ENCODE measurements around the gene TAS2R20. TPM values are rescaled to one million over a fixed set of nuclear protein-coding genes. Genes with fewer than 3 reads are reported as not detected.

Gene TAS2R20
- total RNA-seq, 2 experiments from 2014 or later, result 0.75 to 1.0 TPM

DNA sequence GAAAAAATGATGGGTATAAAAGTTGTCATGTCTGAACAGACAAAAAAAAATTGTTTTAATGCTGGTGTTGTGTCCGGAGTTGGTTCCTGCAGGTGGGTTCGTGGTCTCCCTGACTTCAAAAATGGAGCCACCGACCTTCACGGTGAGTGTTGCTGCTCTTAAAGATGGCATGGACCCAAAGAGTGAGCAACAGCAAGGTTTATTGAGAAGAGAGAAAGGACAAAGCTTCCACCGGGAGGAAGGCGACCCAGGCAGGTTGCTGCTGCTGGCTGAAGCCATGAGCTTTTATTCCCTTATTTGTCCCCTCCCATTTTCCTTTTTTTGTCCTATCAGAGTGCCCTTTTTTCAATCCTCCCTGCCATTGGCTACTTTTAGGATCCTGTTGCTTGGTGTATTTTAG is 33.2 kb upstream of the TAS2R20 start, which contains the start of gene TAS2R31:
Gene TAS2R31 (minus strand): TSS at position 101 of the 400 bp plus-strand sequence. CDS start 72 bp downstream, at position 29.
- Mint-ChIP-seq H3K36me3 (ENCODE audit: low read depth) (peaks cover 69% of the 10 kb centered on the region), H3K9me3 (no peaks in the 10 kb centered on the region), H3K4me3 (no peak within 1 kb of the TSS), H3K27ac (no peak within 1 kb of the TSS), H3K27me3 (no peaks in the 10 kb centered on the region), H3K4me1 (ENCODE audit: low read depth) (no peaks in the 10 kb centered on the region)
- TF ChIP-seq, protein P1, sequence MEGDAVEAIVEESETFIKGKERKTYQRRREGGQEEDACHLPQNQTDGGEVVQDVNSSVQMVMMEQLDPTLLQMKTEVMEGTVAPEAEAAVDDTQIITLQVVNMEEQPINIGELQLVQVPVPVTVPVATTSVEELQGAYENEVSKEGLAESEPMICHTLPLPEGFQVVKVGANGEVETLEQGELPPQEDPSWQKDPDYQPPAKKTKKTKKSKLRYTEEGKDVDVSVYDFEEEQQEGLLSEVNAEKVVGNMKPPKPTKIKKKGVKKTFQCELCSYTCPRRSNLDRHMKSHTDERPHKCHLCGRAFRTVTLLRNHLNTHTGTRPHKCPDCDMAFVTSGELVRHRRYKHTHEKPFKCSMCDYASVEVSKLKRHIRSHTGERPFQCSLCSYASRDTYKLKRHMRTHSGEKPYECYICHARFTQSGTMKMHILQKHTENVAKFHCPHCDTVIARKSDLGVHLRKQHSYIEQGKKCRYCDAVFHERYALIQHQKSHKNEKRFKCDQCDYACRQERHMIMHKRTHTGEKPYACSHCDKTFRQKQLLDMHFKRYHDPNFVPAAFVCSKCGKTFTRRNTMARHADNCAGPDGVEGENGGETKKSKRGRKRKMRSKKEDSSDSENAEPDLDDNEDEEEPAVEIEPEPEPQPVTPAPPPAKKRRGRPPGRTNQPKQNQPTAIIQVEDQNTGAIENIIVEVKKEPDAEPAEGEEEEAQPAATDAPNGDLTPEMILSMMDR (IDR thresholded peaks at IDR 0.05), result no peak
- ATAC-seq (ENCODE audit: poor library complexity) (no peak), DNase-seq (no peak)
- no peak within 1 kb of the TSS for H3K27ac ChIP-seq (ENCODE audit: low read depth in 1 of 2, low read length in 2 of 2)
- no peaks in the 10 kb centered on the region for H3K4me1 ChIP-seq (ENCODE audit: insufficient read depth, low read length)
- H3K9me3 ChIP-seq (ENCODE audit: control insufficient read depth in 1 of 2, insufficient read depth in 1 of 2, low read length in 2 of 2), result no peaks in the 10 kb centered on the region
- intact Hi-C loops (cut with DNase I, micrococcal nuclease), result no loop called here
- CTCF ChIA-PET, result no interaction called here
- H3K4me3 ChIP-seq (ENCODE audit: low read length), result no peak within 1 kb of the TSS
- POLR2A ChIA-PET, result no interaction called here
- H3K36me3 ChIP-seq (ENCODE audit: insufficient read depth, low read length), result peaks cover 9% of the 10 kb centered on the region
- no peaks in the 10 kb centered on the region for H3K27me3 ChIP-seq (ENCODE audit: control insufficient read depth in 1 of 2, insufficient read depth in 2 of 2, low read length in 2 of 2)

DNA sequence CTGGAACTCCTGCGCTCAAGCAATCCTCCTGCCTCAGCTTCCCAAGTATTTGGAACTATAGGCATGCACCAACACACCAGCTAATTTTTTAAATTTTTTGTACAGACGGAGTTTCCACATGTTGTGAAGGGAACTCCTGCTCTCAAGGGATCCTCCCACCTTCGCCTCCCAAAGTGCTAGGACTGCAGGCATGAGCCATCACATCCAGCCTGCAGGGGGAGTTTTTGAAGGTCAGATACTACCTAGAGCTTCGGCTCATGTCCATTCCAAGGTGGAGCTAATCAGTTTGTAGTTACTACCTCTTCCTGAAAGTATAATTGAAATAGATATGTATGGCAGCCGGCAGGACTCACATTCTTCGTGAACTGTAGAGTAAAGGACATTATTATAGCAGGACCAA is 28.0 kb upstream of the TAS2R20 start:
- no peak overlapping the region for H3K4me3 ChIP-seq (ENCODE audit: low read length)
- intact Hi-C loops (cut with DNase I, micrococcal nuclease), result no loop called here
- ATAC-seq (ENCODE audit: poor library complexity) (no peak), DNase-seq (no peak)
- no peaks in the 10 kb centered on the region for H3K27me3 ChIP-seq (ENCODE audit: control insufficient read depth in 1 of 2, insufficient read depth in 2 of 2, low read length in 2 of 2)
- no peak overlapping the region for H3K27ac ChIP-seq (ENCODE audit: low read depth in 1 of 2, low read length in 2 of 2)
- Mint-ChIP-seq H3K36me3 (ENCODE audit: low read depth) (peaks cover 80% of the 10 kb centered on the region), H3K27me3 (no peaks in the 10 kb centered on the region), H3K9me3 (peaks cover 2% of the 10 kb centered on the region), H3K4me1 (ENCODE audit: low read depth) (peaks cover 7% of the 10 kb centered on the region), H3K4me3 (no peak overlapping the region), H3K27ac (no peak overlapping the region)
- H3K9me3 ChIP-seq (ENCODE audit: control insufficient read depth in 1 of 2, insufficient read depth in 1 of 2, low read length in 2 of 2), result peaks cover 0 to 6% of the 10 kb centered on the region in 2 experiments
- H3K4me1 ChIP-seq (ENCODE audit: insufficient read depth, low read length), result no peaks in the 10 kb centered on the region
- POLR2A ChIA-PET, result no interaction called here
- peaks cover 9% of the 10 kb centered on the region for H3K36me3 ChIP-seq (ENCODE audit: insufficient read depth, low read length)
- CTCF ChIA-PET, result no interaction called here
- TF ChIP-seq, protein P1 (IDR thresholded peaks at IDR 0.05), result no peak

DNA sequence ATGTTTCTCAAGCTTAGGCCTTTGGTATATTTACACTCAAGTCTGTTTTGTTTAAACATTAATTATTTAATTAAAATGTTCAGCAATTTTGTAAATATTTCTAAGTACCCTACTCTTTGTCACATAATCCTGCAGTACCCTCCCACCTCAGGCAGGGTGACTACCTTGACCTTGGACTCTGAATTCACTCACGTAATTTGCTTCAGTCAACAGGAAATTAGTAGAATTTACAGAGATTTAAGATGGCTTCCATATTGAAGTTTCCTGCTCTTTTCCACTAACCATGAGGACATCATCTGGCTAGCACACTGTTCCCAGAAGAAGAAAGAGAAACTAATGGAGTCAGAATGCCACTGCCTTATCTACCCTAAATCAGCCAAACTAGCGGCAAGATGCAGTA is 25.3 kb upstream of the TAS2R20 start:
- H3K27ac Mint-ChIP-seq, result no peak overlapping the region

More for the DNA sequence above, 25.3 kb upstream of the TAS2R20 start:
- peaks cover 2% of the 10 kb centered on the region for H3K9me3 Mint-ChIP-seq
- peaks cover 0 to 6% of the 10 kb centered on the region in 2 experiments for H3K9me3 ChIP-seq (ENCODE audit: control insufficient read depth in 1 of 2, insufficient read depth in 1 of 2, low read length in 2 of 2)
- DNase-seq (no peak), ATAC-seq (ENCODE audit: poor library complexity) (no peak)
- no peak overlapping the region for H3K27ac ChIP-seq (ENCODE audit: low read depth in 1 of 2, low read length in 2 of 2)
- H3K36me3 Mint-ChIP-seq (ENCODE audit: low read depth), result peaks cover 74% of the 10 kb centered on the region
- TF ChIP-seq, protein P1 (IDR thresholded peaks at IDR 0.05), result no peak
- H3K27me3 Mint-ChIP-seq, result no peaks in the 10 kb centered on the region
- peaks cover 7% of the 10 kb centered on the region for H3K4me1 Mint-ChIP-seq (ENCODE audit: low read depth)
- peaks cover 3% of the 10 kb centered on the region for H3K36me3 ChIP-seq (ENCODE audit: insufficient read depth, low read length)
- H3K4me1 ChIP-seq (ENCODE audit: insufficient read depth, low read length), result no peaks in the 10 kb centered on the region
- H3K27me3 ChIP-seq (ENCODE audit: control insufficient read depth in 1 of 2, insufficient read depth in 2 of 2, low read length in 2 of 2), result no peaks in the 10 kb centered on the region
- POLR2A ChIA-PET, result no interaction called here
- CTCF ChIA-PET, result no interaction called here
- no peak overlapping the region for H3K4me3 ChIP-seq (ENCODE audit: low read length)
- no peak overlapping the region for H3K4me3 Mint-ChIP-seq
- intact Hi-C loops (cut with DNase I, micrococcal nuclease), result no loop called here
